BJ (cell line): ENCODE data around the gene PARD3B. TPM values are rescaled to one million over a fixed set of nuclear protein-coding genes. Genes with fewer than 3 reads are reported as not detected.

Experiments
- CTCF ChIA-PET: fragments of 350-600 bp; formaldehyde crosslinking; extraction: SDS; loops from one replicate; lab custom pipeline; 2021; ENCODE audit warnings: antibody characterized with exemption, inconsistent platforms; lab: Yijun Ruan, JAX
- POLR2A ChIA-PET: fragments of 300-600 bp; sonication (Branson Sonifier 250); formaldehyde crosslinking; extraction: SDS; loops from one replicate; lab custom pipeline; 2021; ENCODE audit warnings: antibody characterized with exemption; lab: Charles Lee
- DNase-seq: peaks from one replicate; pipeline ENCODE4 v3.0.0-alpha.2; 2011; ENCODE audit warnings: low read depth
- H3K27me3 ChIP-seq: 2 replicates; pipeline ENCODE4 v1.6.0; 2011; ENCODE audit warnings: low read length; ENCODE audit not compliant: control insufficient read depth, insufficient read depth
- H3K36me3 ChIP-seq: 2 replicates; pipeline ENCODE4 v1.5.1; 2011; ENCODE audit warnings: low read length; ENCODE audit not compliant: control insufficient read depth, insufficient read depth
- H3K4me3 ChIP-seq: 2 replicates; pipeline ENCODE4 v1.5.1; 2011; ENCODE audit warnings: low read depth, mild to moderate bottlenecking, control low read depth, low read length
- polyA plus RNA-seq: library from polyadenylated mRNA; depleted of rRNA; stranded (reverse); fragments of >200 nt; gene quantifications from 2 replicates; pipeline ENCODE4 v1.2.3, GENCODE V29; 2011
- TF ChIP-seq, protein P1 (sequence below): IDR thresholded peaks from 2 replicates; pipeline ENCODE4 v1.5.1; 2011; ENCODE audit warnings: low read depth, mild to moderate bottlenecking, control low read depth, inconsistent platforms, low read length, moderate library complexity; ENCODE audit not compliant: insufficient read depth

PARD3B gene
- polyA plus RNA-seq, 1 experiment = 7.1 TPM

DNA sequence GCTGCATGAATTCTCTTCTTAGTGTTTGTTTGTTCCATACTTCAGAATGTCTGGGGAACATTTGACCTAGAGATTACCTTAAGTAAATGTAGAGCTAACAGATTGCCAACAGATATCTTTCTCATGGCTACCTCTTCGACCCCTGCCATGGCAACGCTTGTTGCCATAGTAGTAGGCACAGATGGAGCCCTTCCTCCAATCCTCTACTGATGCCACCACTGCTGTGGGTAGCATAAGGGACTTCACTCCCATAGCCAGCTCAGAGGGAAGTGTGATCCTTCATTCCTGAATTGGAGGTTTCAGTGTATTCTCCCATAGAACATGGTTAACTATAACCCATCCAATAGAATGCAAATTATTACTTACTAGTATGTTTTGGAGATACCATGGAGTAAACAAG, 593.5 kb downstream of the PARD3B start:
- Histone ChIP-seq H3K27me3 (no peaks in the 10 kb centered on the region), H3K36me3 (no peaks in the 10 kb centered on the region), H3K4me3 (no peak overlapping the region)
- TF ChIP-seq, protein P1, sequence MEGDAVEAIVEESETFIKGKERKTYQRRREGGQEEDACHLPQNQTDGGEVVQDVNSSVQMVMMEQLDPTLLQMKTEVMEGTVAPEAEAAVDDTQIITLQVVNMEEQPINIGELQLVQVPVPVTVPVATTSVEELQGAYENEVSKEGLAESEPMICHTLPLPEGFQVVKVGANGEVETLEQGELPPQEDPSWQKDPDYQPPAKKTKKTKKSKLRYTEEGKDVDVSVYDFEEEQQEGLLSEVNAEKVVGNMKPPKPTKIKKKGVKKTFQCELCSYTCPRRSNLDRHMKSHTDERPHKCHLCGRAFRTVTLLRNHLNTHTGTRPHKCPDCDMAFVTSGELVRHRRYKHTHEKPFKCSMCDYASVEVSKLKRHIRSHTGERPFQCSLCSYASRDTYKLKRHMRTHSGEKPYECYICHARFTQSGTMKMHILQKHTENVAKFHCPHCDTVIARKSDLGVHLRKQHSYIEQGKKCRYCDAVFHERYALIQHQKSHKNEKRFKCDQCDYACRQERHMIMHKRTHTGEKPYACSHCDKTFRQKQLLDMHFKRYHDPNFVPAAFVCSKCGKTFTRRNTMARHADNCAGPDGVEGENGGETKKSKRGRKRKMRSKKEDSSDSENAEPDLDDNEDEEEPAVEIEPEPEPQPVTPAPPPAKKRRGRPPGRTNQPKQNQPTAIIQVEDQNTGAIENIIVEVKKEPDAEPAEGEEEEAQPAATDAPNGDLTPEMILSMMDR = no peak
- CTCF ChIA-PET = interaction anchor here (0.6 kb wide), 1 partner anchor 106 kb away, joined by 4 read pairs; no protein-coding TSS in a partner anchor
- POLR2A ChIA-PET = no interaction called here
- no peak for DNase-seq

- DNase-seq = no peak
- Histone ChIP-seq H3K36me3 (no peaks in the 10 kb centered on the region), H3K4me3 (no peak overlapping the region), H3K27me3 (no peaks in the 10 kb centered on the region)
- ChIA-PET CTCF (interaction anchor here (0.6 kb wide), 1 partner anchor 10 kb away, joined by 3 read pairs; no protein-coding TSS in a partner anchor), POLR2A (no interaction called here)
- TF ChIP-seq, protein P1 = no peak
Observed at GRCh38 chr2:205139822-205140463, 594.7 kb downstream of the PARD3B start.

GRCh38 chr2:205141381-205141780, 596.1 kb downstream of the PARD3B start:
- Histone ChIP-seq H3K36me3 (no peaks in the 10 kb centered on the region; the same call in 1 of the 2 replicates), H3K27me3 (no peaks in the 10 kb centered on the region), H3K4me3 (no peak overlapping the region)
- ChIA-PET POLR2A (no interaction called here), CTCF (no interaction called here)
- no peak for DNase-seq
- TF ChIP-seq, protein P1 = no peak

DNA sequence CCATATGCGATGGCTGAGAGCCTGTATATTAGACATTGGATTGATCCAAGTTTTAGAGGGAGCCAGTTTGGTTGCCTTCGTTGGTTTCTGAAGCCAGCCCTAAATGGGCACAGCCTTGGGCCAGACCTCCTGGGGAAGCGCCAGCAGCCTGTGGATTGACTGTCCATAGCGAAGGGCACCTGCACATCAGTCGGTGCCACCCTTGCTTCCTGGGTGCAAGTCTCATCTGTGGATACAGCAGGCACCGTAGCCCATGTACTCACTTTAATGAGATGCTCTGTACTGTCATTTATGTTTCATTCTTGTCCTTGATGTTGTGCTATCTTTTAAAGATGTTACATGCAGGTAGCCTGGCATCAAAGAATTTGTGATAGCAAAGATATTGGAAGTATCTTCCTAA, 600.6 kb downstream of the PARD3B start:
- no peaks in the 10 kb centered on the region for H3K27me3 ChIP-seq
- POLR2A ChIA-PET = no interaction called here
- DNase-seq = no peak
- no peaks in the 10 kb centered on the region; the same call in 1 of the 2 replicates for H3K36me3 ChIP-seq
- H3K4me3 ChIP-seq = no peak overlapping the region
- TF ChIP-seq, protein P1 = no peak
- CTCF ChIA-PET = no interaction called here

DNA sequence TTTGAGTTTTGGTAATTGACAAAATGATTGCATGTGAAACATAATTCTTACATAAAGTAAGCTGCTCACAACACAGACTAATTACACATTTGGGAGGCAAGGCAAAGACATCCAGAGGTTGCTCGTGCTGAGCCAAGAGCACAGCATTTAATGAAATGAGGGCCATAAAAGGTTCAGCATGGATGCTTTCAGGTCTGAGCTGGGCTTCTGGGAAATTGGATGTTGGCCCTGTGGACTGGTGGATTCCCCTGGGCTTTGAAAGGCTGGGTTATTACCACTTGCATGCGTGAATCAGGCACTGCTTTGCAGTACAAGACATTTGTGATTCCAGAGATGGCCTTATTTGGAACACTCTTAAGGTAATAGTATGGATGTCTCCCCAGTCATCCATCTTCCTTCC, 603.5 kb downstream of the PARD3B start:
- POLR2A ChIA-PET = interaction anchor here (0.6 kb wide), 1 partner anchor 1973 kb away, joined by 3 read pairs; no protein-coding TSS in a partner anchor
- TF ChIP-seq, protein P1 = no peak
- no peaks in the 10 kb centered on the region for H3K27me3 ChIP-seq
- H3K36me3 ChIP-seq = no peaks in the 10 kb centered on the region; the same call in 1 of the 2 replicates
- no peak for DNase-seq
- CTCF ChIA-PET = interaction anchor here (1.3 kb wide), 1 partner anchor 20 kb away, joined by 4 read pairs; no protein-coding TSS in a partner anchor
- no peak overlapping the region for H3K4me3 ChIP-seq
